SU-DHL-6 (cell line): Measurements from ENCODE around the gene SSTR5.

Experiments
- H2AFZ ChIP-seq: fragments of 200-600 bp; sonication (generic); 2 replicates; pipeline ENCODE4 v1.6.1; 2014; ENCODE audit warnings: low read depth, mild to moderate bottlenecking, moderate library complexity, mixed read lengths, antibody characterized with exemption, low read length; ENCODE audit not compliant: severe bottlenecking
- H3F3A ChIP-seq: fragments of 200-600 bp; shearing (Covaris generic); 2 replicates; pipeline ENCODE4 v1.6.0; 2016; ENCODE audit warnings: antibody characterized with exemption, mild to moderate bottlenecking; ENCODE audit not compliant: insufficient read depth
- H3K27ac ChIP-seq: fragments of 200-600 bp; sonication (generic); 2 replicates; pipeline ENCODE4 v1.5.1; 2016; ENCODE audit warnings: low read depth, mild to moderate bottlenecking, low read length, moderate library complexity, mixed read lengths
- H3K27me3 ChIP-seq: fragments of 200-600 bp; sonication (generic), shearing (Covaris generic); 2 replicates; pipeline ENCODE4 v1.6.0; 2014; ENCODE audit warnings: mild to moderate bottlenecking, low read length
- H3K36me3 ChIP-seq: fragments of 200-600 bp; sonication (generic); 2 replicates; pipeline ENCODE4 v1.6.1; 2014; ENCODE audit warnings: mild to moderate bottlenecking, low read length, mixed read lengths
- H3K4me2 ChIP-seq: fragments of 300-600, 200-600 bp; shearing (Covaris generic), sonication (generic); 2 replicates; pipeline ENCODE4 v1.6.0; 2014; ENCODE audit warnings: low read length, low read depth, mild to moderate bottlenecking; ENCODE audit not compliant: poor library complexity, severe bottlenecking
- H3K4me3 ChIP-seq: fragments of 200-600 bp; sonication (generic); 2 replicates; pipeline ENCODE4 v1.5.1; 2014; ENCODE audit warnings: antibody characterized with exemption, low read length, mild to moderate bottlenecking, mixed read lengths; ENCODE audit not compliant: insufficient read depth, poor library complexity, severe bottlenecking
- H3K79me2 ChIP-seq: fragments of 200-600 bp; sonication (generic); 2 replicates; pipeline ENCODE4 v1.6.1; 2014; ENCODE audit warnings: mild to moderate bottlenecking, low read length, moderate library complexity; ENCODE audit not compliant: insufficient read depth
- H3K9ac ChIP-seq: fragments of 200-600 bp; sonication (generic); 2 replicates; pipeline ENCODE4 v1.7.0; 2014; ENCODE audit warnings: mild to moderate bottlenecking, low read length
- H3K9me2 ChIP-seq: fragments of 200-600 bp; sonication (generic); replicated peaks from 2 replicates; pipeline ENCODE4 v1.6.1; 2014; ENCODE audit warnings: low read length; ENCODE audit not compliant: insufficient read depth
- H3K9me3 ChIP-seq: fragments of 200-600 bp; sonication (generic); 2 replicates; pipeline ENCODE4 v1.6.1; 2014; ENCODE audit warnings: low read length, mixed read lengths; ENCODE audit not compliant: insufficient read depth
- H4K20me1 ChIP-seq: fragments of 200-600 bp; sonication (generic); 2 replicates; pipeline ENCODE4 v1.6.1; 2014; ENCODE audit warnings: low read depth, mild to moderate bottlenecking, antibody characterized with exemption, low read length, moderate library complexity, mixed read lengths
- CTCF ChIP-seq: fragments of 200-600 bp; sonication (generic); IDR thresholded peaks from one replicate; pipeline ENCODE4 v1.5.1; 2017; ENCODE audit warnings: antibody characterized with exemption, mild to moderate bottlenecking, low read length, moderate library complexity; ENCODE audit not compliant: insufficient read depth, poor library complexity, severe bottlenecking
- EZH2phosphoT487 ChIP-seq: fragments of 200-600 bp; sonication (generic), shearing (Covaris generic); conservative IDR thresholded peaks from 2 replicates; pipeline ENCODE4 v1.6.1; 2018; ENCODE audit warnings: mild to moderate bottlenecking, antibody characterized with exemption, low read length, moderate library complexity, mixed read lengths

The SSTR5 gene

GRCh38 chr16:1065469-1066128 lies 6.9 kb upstream of the SSTR5 start:
- Histone ChIP-seq H4K20me1 (no peaks in the 10 kb centered on the region), H3K27me3 (no peaks in the 10 kb centered on the region)
- TF ChIP-seq CTCF: no peak
- no peak for TF ChIP-seq EZH2phosphoT487

DNA sequence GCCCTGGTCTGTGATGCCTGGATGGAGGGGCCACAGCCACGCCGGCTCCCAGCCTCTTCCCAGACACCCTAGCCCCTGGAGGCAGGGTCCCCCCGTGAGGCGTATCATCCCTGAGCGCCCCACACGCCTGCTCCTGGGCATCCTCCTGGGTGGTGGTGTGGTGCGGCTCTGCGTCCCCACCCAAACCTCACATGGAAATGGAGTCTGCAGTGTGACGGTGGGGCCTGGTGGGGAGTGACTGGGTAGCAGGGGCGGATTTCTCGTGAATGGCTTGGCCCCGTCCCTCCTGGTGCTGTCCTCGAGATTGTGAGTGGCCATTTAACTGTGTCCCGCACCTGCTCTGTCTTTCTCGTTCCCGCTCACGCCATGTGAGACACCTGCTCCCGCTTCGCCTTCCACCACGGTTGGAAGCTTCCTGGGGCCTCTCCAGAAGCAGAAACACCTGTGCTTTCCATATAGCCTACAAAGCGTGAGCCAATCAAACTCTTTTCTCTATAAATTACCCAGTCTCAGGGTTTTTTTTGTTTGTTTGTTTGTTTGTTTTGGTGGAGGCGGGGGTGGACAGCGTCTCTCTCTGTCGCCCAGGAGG lies 5.9 kb upstream of the SSTR5 start:
- no peaks in the 10 kb centered on the region for H3K27me3 ChIP-seq
- H3K9me2 ChIP-seq: no peaks in the 10 kb centered on the region
- TF ChIP-seq CTCF: no peak
- TF ChIP-seq EZH2phosphoT487: no peak
- H3F3A ChIP-seq: no peaks in the 10 kb centered on the region
- no peaks in the 10 kb centered on the region for H3K79me2 ChIP-seq
- H3K9me3 ChIP-seq: no peaks in the 10 kb centered on the region
- H3K4me2 ChIP-seq: no peak overlapping the region
- no peak overlapping the region for H2AFZ ChIP-seq
- H3K36me3 ChIP-seq: no peaks in the 10 kb centered on the region
- H3K4me3 ChIP-seq: no peak overlapping the region
- H3K27ac ChIP-seq: no peak overlapping the region
- H3K9ac ChIP-seq: no peak overlapping the region
- no peaks in the 10 kb centered on the region for H4K20me1 ChIP-seq

More at GRCh38 chr16:1065469-1066128, 6.9 kb upstream of the SSTR5 start:
- Histone ChIP-seq H3K27ac (no peak overlapping the region), H3K4me2 (no peak overlapping the region), H3K9me2 (no peaks in the 10 kb centered on the region), H2AFZ (no peak overlapping the region), H3K4me3 (no peak overlapping the region), H3K79me2 (no peaks in the 10 kb centered on the region), H3F3A (no peaks in the 10 kb centered on the region), H3K36me3 (no peaks in the 10 kb centered on the region), H3K9me3 (no peaks in the 10 kb centered on the region), H3K9ac (no peak overlapping the region)

GRCh38 chr16:1067629-1068028 lies 4.9 kb upstream of the SSTR5 start:
- H3K4me2 ChIP-seq: no peak overlapping the region
- H3K9me3 ChIP-seq: no peaks in the 10 kb centered on the region
- no peaks in the 10 kb centered on the region for H3K27me3 ChIP-seq
- no peak overlapping the region for H3K9ac ChIP-seq
- no peaks in the 10 kb centered on the region for H3K79me2 ChIP-seq
- H3F3A ChIP-seq: no peaks in the 10 kb centered on the region
- H3K27ac ChIP-seq: no peak overlapping the region
- no peaks in the 10 kb centered on the region for H3K9me2 ChIP-seq
- TF ChIP-seq EZH2phosphoT487: no peak
- no peak for TF ChIP-seq CTCF
- H4K20me1 ChIP-seq: no peaks in the 10 kb centered on the region
- no peak overlapping the region for H2AFZ ChIP-seq
- H3K4me3 ChIP-seq: no peak overlapping the region
- no peaks in the 10 kb centered on the region for H3K36me3 ChIP-seq
